GM12874 (cell line): Measurements from ENCODE around the gene GDF7.

Experiments used
- TF ChIP-seq, protein P1 (sequence below): IDR thresholded peaks from 2 replicates; pipeline ENCODE4 v1.5.1; 2011; ENCODE audit warnings: low read depth, mild to moderate bottlenecking, control low read depth, low read length, moderate library complexity; ENCODE audit not compliant: insufficient read depth

GDF7 gene

DNA sequence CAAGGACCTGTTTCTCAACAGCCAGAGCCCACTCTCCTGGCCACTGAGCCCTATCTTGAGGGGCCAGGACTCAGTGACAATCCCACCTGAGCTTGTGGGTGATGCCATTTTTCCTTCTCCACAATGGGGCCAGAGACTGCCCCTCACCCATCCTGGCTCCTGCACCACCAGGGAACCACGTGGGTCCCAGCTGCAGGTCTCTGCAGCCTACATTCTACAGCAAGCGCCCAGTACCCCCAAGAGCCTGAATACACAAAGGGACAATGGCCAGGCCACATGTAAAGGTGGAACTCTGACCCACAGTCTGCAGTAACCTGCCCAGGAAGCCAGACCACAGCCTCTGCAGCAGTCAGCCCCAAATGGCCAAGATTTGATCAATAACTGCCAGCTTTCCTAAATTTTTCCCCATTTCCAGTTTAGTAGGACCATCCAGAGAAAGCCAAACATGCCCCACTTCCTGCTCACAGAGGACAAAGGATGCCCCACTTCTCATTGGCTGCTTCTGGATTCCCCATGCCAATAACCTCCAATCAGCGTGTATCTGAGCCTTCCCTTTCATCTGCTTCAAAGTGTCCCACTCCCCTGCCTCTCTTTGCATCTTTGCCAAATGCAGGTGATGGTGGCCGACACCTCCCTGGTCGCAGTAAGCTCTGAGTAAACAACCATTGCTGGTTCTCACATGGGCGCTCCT lies 35.2 kb upstream of the GDF7 start:
- TF ChIP-seq, protein P1, sequence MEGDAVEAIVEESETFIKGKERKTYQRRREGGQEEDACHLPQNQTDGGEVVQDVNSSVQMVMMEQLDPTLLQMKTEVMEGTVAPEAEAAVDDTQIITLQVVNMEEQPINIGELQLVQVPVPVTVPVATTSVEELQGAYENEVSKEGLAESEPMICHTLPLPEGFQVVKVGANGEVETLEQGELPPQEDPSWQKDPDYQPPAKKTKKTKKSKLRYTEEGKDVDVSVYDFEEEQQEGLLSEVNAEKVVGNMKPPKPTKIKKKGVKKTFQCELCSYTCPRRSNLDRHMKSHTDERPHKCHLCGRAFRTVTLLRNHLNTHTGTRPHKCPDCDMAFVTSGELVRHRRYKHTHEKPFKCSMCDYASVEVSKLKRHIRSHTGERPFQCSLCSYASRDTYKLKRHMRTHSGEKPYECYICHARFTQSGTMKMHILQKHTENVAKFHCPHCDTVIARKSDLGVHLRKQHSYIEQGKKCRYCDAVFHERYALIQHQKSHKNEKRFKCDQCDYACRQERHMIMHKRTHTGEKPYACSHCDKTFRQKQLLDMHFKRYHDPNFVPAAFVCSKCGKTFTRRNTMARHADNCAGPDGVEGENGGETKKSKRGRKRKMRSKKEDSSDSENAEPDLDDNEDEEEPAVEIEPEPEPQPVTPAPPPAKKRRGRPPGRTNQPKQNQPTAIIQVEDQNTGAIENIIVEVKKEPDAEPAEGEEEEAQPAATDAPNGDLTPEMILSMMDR, result no peak

DNA sequence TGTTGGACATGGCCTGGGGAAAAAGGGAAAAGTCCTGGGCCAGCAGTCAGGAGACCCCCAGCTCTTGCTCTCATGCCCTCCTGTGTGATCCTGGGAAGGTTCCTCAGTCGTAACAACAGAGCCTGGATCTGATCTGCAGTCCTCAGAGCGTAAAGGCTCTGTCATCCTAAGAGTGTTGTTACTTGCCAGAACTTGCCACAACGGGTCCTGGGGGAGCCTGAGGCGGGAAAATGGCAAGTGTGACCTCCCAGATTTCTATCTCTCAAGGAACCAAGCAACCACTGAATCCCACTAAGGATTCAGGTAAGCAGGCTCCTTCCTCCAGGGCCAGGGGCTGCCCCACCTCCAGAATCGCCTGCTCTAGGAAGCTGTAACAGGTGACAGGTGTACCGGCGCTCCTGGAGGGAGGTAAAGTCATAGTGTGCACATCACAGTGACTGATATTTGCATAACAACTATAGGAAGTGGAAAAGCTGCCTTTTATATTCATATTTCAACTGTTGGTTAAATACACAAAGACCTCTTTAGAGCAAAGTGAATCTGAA lies 34.4 kb upstream of the GDF7 start:
- TF ChIP-seq, protein P1, result no peak

GRCh38 chr2:20633001-20633400 lies 33.9 kb upstream of the GDF7 start:
- TF ChIP-seq, protein P1, result no peak

GRCh38 chr2:20633794-20634506 lies 33.0 kb upstream of the GDF7 start:
- TF ChIP-seq, protein P1, result no peak

GRCh38 chr2:20634507-20635112 lies 32.3 kb upstream of the GDF7 start:
- TF ChIP-seq, protein P1, result no peak

GRCh38 chr2:20635113-20635510 lies 31.8 kb upstream of the GDF7 start:
- TF ChIP-seq, protein P1, result no peak
